Thoracic aorta (tissue), 2 donors: ENCODE results near the gene RNF14. TPM values are rescaled to one million over a fixed set of nuclear protein-coding genes. Genes with fewer than 3 reads are reported as not detected.

Experiments used
- ATAC-seq: fragments of 150-250 bp; one replicate; pipeline ENCODE4 v1.8.0; 2017; ENCODE audit warnings: low read depth; ENCODE audit not compliant: insufficient number of reproducible peaks, low FRiP score
- DNase-seq: peaks from one replicate; pipeline ENCODE4 v3.0.0-alpha.2; 2020; ENCODE audit warnings: low spot score
- H3K27ac ChIP-seq, 2 donors: fragments of 200-600 bp; sonication (generic); 1 replicate in 1 of 2; 2 replicates in 1 of 2; pipeline ENCODE4 v1.5.1; 2016; ENCODE audit warnings: mild to moderate bottlenecking in 2 of 2, moderate library complexity in 2 of 2
- H3K27me3 ChIP-seq: fragments of 200-600 bp; sonication (generic); replicated peaks from 2 replicates; pipeline ENCODE4 v1.6.0; 2016; ENCODE audit warnings: mild to moderate bottlenecking; ENCODE audit not compliant: insufficient read depth
- H3K36me3 ChIP-seq: fragments of 200-600 bp; sonication (generic); one replicate; pipeline ENCODE4 v1.5.1; 2016
- H3K4me1 ChIP-seq, 2 donors: fragments of 200-600 bp; sonication (generic); 1 replicate in 1 of 2; 2 replicates in 1 of 2; pipeline versions ENCODE4 v1.5.1 to v1.6.0; 2016; ENCODE audit warnings: low read depth in 2 of 2, mild to moderate bottlenecking in 1 of 2; ENCODE audit not compliant: control insufficient read depth in 1 of 2
- H3K4me3 ChIP-seq: fragments of 200-600 bp; sonication (generic); 2 replicates; pipeline ENCODE4 v1.5.1; 2016; ENCODE audit warnings: mild to moderate bottlenecking
- H3K9me3 ChIP-seq: fragments of 200-600 bp; sonication (generic); 2 replicates; pipeline ENCODE4 v1.5.1; 2016
- CTCF ChIP-seq: fragments of 200-600 bp; sonication (generic); IDR thresholded peaks from one replicate; pipeline ENCODE4 v1.5.1; 2019; ENCODE audit warnings: antibody characterized with exemption
- total RNA-seq, 2 donors: library from RNA; depleted of rRNA; stranded (reverse); fragments of >200 nt; gene quantifications; one replicate each; pipeline versions ENCODE4 v1.1.0 to v1.2.3, GENCODE V29; 2016

The RNF14 gene
- total RNA-seq, 2 donors from 2014 or later = 63.4 to 93.3 TPM

GRCh38 chr5:141933151-141933550, 35.8 kb upstream of the RNF14 start:
- Histone ChIP-seq H3K4me1 (peaks cover 16 to 43% of the 10 kb centered on the region in 2 donors), H3K36me3 (peaks cover 53% of the 10 kb centered on the region), H3K27ac (peak overlapping the region; percentile 27 to 30), H3K27me3 (no peaks in the 10 kb centered on the region), H3K9me3 (no peaks in the 10 kb centered on the region), H3K4me3 (no peak overlapping the region)
- no peak for ATAC-seq
- no peak for TF ChIP-seq CTCF
- DNase-seq = no peak

GRCh38 chr5:141934099-141934844, 34.6 kb upstream of the RNF14 start:
- Histone ChIP-seq H3K4me3 (no peak overlapping the region), H3K4me1 (peaks cover 13 to 41% of the 10 kb centered on the region in 2 donors), H3K9me3 (no peaks in the 10 kb centered on the region), H3K36me3 (peaks cover 51% of the 10 kb centered on the region), H3K27ac (peak overlapping the region; percentile 76 to 78), H3K27me3 (no peaks in the 10 kb centered on the region)
- no peak for TF ChIP-seq CTCF
- DNase-seq = peak; percentile 63
- peak; percentile 58 for ATAC-seq

GRCh38 chr5:141935538-141935937, 33.4 kb upstream of the RNF14 start:
- DNase-seq (no peak), ATAC-seq (no peak)
- Histone ChIP-seq H3K9me3 (no peaks in the 10 kb centered on the region), H3K27ac (peak overlapping the region in 1 of 2 donors; percentile 78), H3K27me3 (no peaks in the 10 kb centered on the region), H3K4me3 (no peak overlapping the region), H3K36me3 (peaks cover 52% of the 10 kb centered on the region), H3K4me1 (peaks cover 12 to 34% of the 10 kb centered on the region in 2 donors)
- TF ChIP-seq CTCF = no peak

- no peak for DNase-seq
These were observed 28.1 kb upstream of the RNF14 start for GRCh38 chr5:141940695-141941271.

More at GRCh38 chr5:141940695-141941271, 28.1 kb upstream of the RNF14 start:
- H3K27me3 ChIP-seq = no peaks in the 10 kb centered on the region
- H3K27ac ChIP-seq = peak overlapping the region; percentile 85 to 92
- peak; percentile 13 for ATAC-seq
- H3K36me3 ChIP-seq = peaks cover 29% of the 10 kb centered on the region
- peaks cover 14 to 30% of the 10 kb centered on the region in 2 donors for H3K4me1 ChIP-seq
- TF ChIP-seq CTCF = peak; percentile 45
- H3K4me3 ChIP-seq = peak overlapping the region; percentile 6
- no peaks in the 10 kb centered on the region for H3K9me3 ChIP-seq
